ENCODE measurements around the gene RTCA.
"Not testable (repeated sequence)": the region's sequence is repeated elsewhere in the genome, so short reads cannot be mapped to it uniquely, and the experiment has no call there.

The RTCA gene

GRCh38 chr1:100335436-100335835 is 69.4 kb downstream of the RTCA start:
- no peak overlapping the region for H3K4me3 ChIP-seq (ENCODE audit: low read depth, low read length)
- DNase-seq (ENCODE audit: low read depth, low spot score) = no peak
- in situ Hi-C loops (cut with HindIII; ENCODE audit: low sequenced_read_pairs) = no loop called here
- TF ChIP-seq, protein P1, sequence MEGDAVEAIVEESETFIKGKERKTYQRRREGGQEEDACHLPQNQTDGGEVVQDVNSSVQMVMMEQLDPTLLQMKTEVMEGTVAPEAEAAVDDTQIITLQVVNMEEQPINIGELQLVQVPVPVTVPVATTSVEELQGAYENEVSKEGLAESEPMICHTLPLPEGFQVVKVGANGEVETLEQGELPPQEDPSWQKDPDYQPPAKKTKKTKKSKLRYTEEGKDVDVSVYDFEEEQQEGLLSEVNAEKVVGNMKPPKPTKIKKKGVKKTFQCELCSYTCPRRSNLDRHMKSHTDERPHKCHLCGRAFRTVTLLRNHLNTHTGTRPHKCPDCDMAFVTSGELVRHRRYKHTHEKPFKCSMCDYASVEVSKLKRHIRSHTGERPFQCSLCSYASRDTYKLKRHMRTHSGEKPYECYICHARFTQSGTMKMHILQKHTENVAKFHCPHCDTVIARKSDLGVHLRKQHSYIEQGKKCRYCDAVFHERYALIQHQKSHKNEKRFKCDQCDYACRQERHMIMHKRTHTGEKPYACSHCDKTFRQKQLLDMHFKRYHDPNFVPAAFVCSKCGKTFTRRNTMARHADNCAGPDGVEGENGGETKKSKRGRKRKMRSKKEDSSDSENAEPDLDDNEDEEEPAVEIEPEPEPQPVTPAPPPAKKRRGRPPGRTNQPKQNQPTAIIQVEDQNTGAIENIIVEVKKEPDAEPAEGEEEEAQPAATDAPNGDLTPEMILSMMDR (IDR thresholded peaks at IDR 0.05; ENCODE audit: low read depth, low read length) = no peak

- H3K4me3 ChIP-seq (ENCODE audit: low read depth, low read length); DNase-seq (ENCODE audit: low read depth, low spot score); in situ Hi-C loops (cut with HindIII; ENCODE audit: low sequenced_read_pairs): not testable (repeated sequence)
These were observed 71.9 kb downstream of the RTCA start for GRCh38 chr1:100337878-100338277.

GRCh38 chr1:100339735-100340134 is 73.7 kb downstream of the RTCA start:
- in situ Hi-C loops (cut with HindIII; ENCODE audit: low sequenced_read_pairs); DNase-seq (ENCODE audit: low read depth, low spot score); H3K4me3 ChIP-seq (ENCODE audit: low read depth, low read length): not testable (repeated sequence)

DNA sequence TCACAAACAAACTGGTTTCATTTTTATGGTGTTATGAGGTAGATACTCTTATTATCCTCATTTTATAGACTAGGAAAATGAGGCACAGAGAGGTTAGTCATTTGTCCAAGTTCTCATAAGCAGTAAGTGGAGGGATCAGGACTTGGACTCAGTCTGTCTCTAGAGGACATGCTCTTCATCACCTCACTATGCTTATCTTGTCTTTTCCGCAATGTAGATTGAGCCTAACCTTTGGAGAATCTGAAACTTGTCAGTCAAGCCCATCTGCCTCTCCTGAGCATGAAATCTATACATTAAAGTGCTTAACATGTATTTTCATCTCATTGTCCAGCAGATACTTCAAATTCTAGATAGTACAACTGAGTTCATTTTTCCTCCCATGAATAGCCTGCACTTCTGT is 74.5 kb downstream of the RTCA start:
- in situ Hi-C loops (cut with HindIII; ENCODE audit: low sequenced_read_pairs) = no loop called here
- H3K4me3 ChIP-seq (ENCODE audit: low read depth, low read length) = no peak overlapping the region
- TF ChIP-seq, protein P1 (IDR thresholded peaks at IDR 0.05; ENCODE audit: low read depth, low read length) = no peak
- no peak for DNase-seq (ENCODE audit: low read depth, low spot score)

GRCh38 chr1:100342348-100342747 is 76.3 kb downstream of the RTCA start:
- TF ChIP-seq, protein P1 (IDR thresholded peaks at IDR 0.05; ENCODE audit: low read depth, low read length) = no peak
- DNase-seq (ENCODE audit: low read depth, low spot score) = no peak
- H3K4me3 ChIP-seq (ENCODE audit: low read depth, low read length) = no peak overlapping the region
- in situ Hi-C loops (cut with HindIII; ENCODE audit: low sequenced_read_pairs) = no loop called here
